Stimulated activated CD4-positive, alpha-beta T cell treated with anti-CD3 and anti-CD28 coated beads, Interleukin-1b, Interleukin-23, amount 100 ng/mL, for 4 hours (primary cell): Measurements from ENCODE around the gene ROR2.
A peak's percentile ranks its signal among the peaks of the same experiment; 100 is the strongest.
"Not testable (repeated sequence)": the region's sequence is repeated elsewhere in the genome, so short reads cannot be mapped to it uniquely, and the experiment has no call there.

Experiments
- DNase-seq, 2 donors: peaks; one replicate each; pipeline ENCODE4 v3.0.0-alpha.2; 2020; ENCODE audit warnings: low read depth in 2 of 2

Gene ROR2

DNA sequence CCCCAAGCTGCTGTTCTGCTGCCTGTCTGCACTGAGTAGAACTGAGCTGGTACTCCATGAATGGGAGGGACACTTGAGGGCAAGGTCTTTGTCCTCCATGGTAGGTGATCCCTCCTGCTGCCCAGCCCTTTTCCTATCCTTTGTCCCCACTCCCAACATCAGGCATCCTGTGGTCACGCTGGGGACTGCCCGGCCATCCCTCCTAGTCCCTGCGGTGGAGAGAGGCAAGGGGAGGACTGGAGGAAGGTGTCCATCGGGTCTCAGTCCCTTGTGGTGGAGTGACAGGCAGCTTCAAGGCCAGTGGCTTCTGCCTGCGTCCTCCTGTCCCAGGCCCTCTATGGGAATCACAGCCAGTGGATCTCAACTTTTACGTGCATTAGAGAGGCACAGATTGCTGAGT lies 25.9 kb downstream of the ROR2 start:
- DNase-seq: no peak

DNA sequence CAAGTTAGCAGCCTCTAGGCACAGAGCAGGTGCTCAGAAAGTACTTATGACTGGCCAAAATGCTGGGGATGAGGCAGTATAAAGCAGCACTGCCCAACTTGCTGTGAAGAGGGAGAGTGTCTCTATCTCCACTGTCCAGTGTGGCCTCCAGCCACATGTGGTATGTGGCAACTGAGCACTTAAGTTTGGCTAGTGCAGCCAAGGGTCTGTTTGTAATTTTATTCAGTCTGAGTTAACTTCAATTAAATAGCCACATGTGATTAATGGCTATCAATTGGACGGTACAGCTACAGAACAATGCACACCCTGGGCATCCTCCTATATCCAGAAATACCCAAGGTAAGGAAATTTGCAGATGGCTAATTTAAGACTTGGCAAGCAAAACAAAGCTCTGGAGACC lies 26.9 kb downstream of the ROR2 start:
- DNase-seq: no peak

DNA sequence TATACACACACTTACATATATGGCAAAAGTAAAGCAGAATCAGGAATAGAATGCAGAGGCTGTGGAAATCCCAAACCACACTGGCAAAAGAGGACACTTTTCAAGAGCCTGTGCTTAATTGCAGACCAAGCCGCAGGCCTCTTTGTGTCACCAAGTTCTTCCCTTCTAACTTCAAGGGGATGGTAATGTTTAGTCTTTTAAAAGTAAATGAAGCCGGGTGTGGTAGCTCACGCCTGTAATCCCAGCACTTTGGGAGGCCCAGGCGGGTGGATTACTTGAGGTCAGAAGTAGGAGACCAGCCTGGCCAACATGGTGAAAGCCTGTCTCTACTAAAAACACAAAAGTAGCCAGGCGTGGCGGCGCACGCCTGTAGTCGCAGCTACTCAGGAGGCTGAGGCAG lies 28.7 kb downstream of the ROR2 start:
- no peak for DNase-seq

DNA sequence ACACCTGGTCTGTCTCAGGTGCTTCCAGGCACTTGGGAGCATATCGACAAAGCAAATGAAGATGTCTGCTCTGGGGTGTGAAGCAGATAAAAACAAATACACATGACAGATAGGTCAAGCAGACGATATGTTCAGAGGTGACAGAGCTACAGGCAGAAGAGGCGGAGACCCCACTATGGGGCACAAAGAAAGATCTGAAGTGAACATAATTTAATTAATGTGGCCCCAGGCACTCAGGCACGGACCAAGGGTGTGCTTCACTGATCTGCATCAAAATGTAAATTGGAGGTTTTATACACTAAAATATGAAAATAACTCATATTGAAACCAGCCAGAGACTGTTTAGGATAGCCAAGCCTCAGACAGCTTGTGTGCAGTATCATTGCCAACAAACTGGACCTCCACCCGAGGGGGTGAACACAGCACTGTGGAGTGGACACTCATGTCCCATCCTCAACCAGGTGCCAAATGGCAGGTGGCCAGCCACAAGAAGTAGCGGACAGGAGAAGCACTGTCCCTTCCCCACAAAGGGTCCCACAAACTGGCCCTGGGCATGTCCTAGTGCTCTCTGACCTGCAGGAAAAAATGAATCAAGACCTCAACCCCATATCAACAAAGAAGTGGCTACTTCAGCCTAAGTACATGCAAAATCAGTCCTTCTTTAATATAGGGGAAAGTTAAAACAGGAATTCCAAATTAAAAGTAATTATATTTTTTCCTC lies 29.2 kb downstream of the ROR2 start:
- DNase-seq: no peak

DNA sequence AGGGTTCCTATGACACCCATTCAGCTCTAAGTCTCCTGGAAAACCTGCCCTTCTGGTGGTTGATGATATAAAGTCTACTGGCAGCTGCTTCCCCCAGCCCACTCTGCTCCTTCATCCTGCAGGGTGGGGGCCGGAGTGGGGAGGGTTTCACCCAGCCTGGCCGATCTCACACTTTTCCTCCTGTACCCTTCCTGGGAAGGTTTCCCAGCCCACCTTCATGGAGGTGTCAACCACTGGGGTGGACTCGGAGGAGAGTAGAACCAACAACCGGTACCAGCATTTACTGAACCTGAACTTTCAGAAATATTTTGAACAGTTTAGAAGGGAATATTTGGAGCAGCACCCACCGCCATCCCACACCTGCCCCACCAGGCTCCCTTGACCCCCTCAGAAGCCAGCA lies 30.4 kb downstream of the ROR2 start:
- no peak for DNase-seq

DNA sequence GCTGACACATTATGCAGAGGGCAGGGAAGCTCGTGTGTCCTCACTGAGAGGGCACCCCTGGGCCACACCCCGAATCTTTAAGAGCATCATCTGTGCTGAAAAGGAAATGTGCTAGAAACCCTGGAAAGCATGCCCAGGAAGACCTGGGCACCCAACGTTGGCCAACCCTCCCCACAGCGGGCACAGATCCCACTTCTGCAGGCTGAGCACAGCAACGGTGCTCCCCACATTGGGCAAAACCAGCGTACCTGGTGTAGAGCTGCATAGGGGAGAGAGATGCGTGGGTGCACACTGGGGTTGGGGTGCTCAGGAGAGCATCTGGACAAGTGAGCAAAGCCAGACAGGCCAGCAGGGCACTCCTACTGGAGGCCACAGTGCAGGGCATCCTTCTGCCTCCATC lies 32.6 kb downstream of the ROR2 start:
- DNase-seq: no peak

DNA sequence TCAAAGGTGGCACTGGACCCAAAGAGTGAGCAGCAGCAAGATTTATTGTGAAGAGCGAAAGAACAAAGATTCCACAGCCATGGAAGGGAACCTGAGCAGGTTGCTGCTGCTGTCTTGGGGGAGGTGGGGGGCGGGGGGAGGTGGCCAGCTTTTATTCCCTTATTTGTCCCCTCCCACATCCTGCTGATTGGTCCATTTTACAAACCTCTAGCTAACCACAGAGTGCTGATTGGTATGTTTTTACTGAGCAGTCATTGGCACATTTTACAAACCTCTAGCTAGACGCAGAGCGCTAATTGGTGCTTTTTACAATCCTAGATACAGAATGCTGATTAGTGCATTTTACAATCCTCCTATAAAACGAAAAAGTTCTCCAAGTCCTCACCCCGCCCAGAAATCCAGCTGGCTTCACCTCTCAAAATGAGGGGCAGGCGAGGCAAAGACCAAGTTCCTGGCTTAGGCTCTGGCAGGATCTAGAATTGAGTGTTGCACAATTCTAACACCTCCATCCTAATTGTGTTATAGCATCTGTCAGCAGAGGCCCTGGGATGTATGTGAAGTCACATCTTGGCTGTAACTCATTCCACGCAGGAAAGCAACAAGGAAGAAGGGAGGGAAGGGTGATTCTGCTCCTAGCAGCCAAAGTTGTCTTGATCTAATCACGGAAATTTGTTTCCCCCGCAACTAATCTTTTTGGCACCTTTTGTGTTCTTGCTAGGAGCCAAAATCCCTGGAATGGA lies 34.3 kb downstream of the ROR2 start:
- DNase-seq: no peak

DNA sequence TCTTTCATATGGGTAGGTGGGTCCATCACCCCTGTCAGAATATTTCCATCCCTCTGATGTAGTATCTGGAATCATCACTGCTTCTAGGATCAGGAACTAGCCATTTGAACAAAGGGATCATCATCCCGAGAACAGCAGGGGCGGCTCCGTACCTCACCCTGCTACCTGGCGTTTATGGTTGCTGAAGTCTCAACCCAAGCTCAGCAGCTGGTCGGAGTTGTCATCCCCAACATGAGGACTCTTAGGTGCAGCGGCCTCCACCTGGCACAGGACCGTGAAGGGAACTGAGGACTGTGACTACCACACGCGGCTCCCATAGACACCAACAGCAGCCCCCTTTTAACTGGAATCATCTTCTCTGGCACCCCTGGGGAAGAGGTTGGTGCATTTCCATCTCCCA lies 35.1 kb downstream of the ROR2 start:
- DNase-seq: no peak

DNA sequence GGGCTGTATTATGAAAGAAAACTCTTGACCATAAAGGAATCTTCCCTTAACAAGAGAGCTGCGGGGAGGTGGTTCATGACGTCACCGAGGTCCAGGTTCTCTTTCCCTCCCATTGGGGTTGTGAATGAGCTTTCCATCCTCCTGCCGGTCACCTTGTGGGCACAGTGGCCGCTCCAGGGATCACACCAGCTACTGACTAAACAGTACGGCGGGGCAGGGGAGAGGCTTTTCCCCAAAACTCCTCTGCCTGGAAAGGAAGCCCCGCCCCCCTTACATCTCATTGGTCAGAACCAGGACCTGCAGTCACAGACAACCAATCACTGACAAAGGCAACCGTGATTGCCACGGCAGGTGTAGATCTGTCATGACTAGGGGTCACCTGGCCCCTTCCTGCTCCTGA lies 35.6 kb downstream of the ROR2 start:
- no peak for DNase-seq

DNA sequence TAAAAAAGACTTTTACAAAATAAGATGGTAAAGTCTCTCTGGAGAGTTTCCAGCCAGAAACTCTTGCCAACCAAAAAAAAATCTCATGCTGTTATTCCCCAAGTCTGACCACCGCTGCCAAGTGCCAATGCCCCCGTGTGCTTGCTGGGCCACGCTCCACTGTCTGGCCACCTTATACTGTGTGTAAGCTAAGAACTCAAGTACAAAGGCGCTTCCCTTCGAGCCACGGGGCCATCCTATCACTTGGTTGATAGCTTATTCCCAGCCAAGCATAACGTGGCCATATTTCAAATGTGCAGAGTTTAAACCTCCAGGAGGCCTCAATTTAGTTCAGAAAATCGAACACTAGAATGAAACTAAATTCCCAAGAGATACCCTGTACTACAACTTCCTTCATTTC lies 36.0 kb downstream of the ROR2 start:
- DNase-seq: no peak

DNA sequence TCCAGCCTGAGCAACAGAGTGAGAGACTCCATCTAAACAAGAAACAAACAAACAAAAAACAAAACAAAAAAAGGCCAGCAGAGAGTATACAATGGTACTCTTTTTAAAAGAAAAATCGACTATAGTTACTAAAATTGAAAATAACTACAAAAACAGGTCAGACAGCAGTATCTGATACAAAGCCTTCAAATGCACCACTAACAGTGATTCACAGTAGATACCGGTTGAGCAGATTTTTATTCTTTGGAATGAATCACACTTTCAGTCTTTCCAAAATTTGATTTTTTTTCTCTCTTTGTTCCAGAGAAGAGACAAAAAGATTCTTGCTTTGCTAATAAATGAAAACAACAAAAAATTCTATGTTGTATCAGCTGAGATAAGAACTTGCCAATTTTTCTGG lies 36.9 kb downstream of the ROR2 start:
- no peak for DNase-seq

DNA sequence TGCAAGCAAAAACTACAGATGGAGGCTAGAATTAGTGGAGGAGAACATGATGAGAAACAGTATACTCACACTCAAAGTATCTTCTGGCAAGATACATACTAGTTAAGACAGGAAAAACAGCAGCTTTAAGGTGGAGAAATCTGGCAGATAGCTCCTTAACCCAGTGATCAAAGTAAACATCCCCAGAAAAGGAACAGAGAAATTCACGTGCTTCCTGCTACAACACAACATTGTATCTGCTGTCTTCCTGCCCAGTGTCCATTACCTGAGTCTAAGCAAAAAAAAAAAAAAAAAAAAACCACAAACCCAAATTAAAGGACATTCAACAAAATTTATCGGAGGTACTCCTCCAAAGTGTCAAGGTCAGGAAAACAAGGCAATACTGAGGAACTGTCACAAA lies 38.4 kb downstream of the ROR2 start:
- DNase-seq: no peak

DNA sequence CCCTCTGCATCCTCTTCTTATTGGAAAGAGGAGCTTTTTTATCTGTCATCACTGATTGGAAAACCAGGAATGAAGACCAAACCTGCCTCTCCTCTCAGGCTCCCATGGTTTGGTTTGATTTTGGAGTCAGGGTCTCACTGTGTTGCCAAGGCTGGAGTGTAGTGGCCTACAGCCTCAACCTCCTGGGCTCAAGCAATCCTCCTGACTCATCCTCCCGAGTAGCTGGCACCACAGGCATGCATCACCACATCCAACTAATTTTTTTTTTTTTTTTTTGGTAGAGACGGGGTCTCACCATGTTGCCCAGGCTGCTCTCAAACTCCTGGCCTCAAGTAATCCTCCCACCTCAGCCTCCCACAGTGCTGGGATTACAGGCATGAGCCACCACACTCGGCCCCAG lies 40.8 kb downstream of the ROR2 start:
- not testable (repeated sequence) for DNase-seq

DNA sequence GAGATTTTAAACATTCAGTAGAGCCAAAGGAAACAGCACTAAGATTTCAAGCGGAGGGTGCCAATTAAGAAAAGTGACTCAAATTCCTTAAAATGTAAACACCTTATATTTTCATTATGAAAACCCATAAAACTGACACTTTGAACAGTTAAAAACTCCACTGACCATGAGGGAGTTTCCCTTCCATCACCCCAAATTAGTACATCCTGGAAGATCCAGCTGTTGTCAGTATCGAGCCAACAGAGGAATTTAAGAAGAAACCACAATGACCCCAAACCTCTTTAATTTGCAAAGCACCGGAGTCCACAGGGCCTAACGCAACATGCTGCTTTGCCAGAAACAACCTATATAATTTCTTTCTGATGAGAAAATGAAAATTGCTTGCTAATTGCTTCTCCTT lies 41.3 kb downstream of the ROR2 start:
- no peak for DNase-seq

DNA sequence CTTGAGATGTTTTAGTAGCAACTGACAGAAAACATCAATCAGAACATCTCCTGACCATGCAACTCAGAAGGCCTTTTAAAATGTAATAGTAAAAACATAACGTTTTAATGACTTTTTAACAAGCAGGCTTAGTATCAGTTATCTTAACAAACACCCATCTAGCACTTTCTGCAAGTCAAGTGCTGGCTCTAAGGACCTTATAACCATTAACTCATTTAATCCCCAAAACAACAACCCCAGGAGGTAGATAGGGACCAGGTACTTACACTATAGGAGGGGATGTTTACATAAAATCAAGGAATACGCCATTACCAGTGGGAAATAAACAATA lies 41.8 kb downstream of the ROR2 start:
- DNase-seq: no peak

DNA sequence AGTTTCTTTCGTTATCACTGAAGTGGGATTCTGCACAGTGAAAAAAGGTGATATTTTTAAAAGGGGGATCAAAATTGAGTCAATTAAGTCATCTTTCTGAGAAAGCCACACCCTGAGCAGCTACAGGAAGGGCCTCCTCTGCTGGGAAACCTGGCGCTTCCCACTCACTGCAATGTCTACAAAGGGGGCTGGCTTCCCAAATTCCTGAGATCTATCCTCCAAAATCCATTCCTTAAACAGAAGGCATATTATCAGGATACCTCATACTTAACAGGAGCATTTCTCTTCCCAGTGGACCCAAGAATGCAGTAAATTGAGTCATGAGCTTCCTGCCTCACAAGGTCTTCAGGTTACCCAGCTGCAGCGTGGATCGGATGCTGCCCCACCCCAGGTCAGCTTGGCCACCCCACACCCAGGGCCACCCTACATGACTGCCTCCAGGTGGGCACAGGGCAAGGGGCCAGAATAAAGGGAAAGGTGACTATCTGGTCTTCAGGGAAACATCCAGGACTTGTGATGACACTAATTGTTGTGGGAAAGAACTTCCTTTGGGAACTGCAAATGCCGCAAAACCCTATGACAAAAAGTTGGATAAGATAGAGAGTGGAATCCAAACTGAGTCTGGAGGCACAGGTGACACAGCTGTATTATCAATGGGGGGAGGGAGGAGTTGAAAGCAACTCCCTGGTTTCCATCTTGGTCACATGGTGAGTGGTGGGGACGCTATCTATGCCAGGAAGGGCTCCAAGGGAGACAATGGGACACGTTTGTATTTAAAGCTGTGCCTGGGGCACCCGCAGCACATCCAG lies 42.3 kb downstream of the ROR2 start:
- DNase-seq: no peak

DNA sequence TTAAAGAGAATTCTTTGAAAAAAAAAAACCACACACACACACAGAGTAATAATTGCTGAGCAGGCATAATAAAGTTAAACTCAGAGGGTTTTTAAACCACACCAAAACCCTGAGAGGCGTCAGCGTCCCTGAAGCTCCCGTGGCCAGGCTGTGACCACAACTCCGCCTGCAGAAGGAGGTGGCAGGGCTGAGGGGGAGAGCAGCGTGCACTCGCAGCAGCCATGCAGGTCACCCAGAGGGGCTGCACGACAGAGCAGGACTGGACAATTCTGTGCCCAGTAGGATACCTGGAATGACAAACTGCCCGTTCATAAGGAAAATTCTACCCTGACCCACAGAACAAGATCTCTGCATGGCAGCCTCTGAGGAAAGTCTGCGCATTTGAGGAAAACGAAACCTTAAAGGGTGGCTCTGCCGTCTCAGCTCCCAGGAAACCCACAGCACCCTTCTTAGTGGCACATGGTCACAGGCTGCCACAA lies 44.0 kb downstream of the ROR2 start:
- peak; percentile 3 to 10 for DNase-seq

DNA sequence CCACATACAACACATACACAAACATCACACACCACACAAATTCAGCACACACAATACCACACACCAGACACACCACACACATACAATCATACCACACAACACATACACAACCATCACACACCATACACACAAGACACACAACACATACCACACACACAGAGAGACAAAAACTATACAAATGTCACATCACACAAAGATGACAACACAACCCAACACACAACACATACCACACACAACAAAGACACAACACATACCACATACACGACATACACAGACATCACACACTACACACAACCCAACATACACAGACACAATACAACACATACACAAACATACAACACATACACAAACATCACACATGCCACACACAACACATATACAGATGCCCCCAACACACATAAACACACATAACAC lies 44.8 kb downstream of the ROR2 start:
- DNase-seq: no peak

DNA sequence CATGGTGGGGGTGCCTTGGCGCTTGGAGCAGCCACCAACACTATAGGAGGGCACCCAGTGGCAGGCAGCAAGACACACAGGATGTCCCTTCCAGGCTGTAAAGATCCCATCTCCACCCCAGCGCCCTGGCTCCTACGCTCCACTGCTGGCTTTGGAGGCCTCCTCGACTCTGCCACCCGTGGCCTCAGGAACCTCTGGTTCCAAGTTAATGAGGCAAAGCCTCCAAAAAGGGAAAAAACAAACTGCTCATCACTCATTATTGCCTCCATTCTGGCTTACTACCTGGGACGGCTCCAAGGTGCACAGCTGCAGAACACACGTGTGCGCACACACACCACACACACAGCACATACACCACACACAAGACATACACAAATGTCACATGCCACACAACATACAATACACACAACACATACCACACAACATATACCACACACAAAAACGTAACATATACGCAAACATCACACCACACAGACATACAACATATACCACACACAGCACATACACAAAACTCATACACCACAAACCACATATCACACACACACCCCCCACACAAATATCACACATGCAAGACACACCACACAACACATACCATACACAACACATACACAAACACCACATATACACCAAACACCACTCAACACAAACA lies 45.3 kb downstream of the ROR2 start:
- DNase-seq: no peak

DNA sequence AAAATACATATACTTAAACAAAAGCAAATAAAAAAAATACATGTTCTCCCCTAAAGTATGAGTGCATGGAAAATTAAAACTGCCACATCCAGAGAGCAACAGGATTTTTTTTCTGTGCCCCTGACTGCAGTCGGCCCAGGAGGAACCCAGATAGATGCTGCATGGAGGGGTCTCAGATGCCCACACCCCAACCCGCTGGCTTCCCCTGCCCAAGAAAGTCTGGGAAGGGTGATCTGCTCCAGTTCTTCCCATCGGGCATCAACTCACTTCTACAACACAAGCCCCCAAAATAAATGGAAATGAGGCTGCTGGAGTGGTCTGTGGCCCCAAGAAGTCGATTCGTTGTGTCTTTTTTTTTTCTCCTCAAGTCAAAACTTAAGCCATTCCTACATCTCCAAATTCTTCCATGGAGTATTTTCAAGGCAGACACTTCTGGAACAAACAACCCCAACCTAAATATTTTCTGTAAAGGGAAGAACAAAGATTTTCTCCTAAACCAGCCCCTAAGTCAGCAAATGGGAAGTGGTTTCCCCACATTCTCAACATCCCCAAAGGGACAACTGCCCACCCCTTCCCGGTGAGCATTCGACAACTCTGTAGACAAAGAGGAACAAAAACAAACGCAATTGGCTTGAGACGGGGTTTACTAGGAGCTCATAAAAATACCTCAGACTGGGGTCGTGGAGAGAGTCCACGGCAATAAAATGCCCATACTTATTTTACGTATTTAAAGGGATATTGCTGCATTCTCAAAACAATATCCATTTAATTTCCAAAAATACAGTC lies 46.7 kb downstream of the ROR2 start:
- DNase-seq: no peak

DNA sequence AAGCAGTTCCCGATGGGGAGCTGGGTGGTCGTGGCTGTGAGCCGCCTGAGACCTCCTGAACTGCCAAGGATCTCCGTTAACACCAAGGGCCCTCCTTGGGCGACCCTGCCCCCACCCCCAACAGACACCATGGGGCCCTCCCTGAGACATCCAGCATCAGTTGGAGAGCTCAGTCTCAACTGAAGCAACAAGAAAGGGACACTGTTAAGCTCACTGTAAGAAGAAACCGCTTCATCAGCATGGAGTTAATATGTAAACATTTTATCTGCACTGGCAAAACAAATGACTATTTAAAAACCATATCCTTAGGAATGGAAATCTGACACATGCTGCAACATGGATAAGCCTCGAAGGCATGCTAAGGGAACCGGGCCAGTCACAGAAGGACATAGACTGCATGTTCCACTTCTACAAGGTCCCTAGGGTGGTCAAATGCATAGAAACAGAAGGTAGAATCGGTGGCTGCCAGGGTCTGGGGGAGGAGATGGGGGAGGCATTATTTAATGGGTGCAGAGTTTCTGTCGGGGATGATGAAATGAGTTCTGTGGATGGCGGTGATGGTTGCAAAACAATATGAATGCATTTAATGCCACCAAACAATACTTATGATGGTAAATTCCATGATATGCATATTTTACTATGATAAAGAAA lies 47.4 kb downstream of the ROR2 start:
- no peak for DNase-seq
